ENCODE measurements around the gene SBNO2.

DNA sequence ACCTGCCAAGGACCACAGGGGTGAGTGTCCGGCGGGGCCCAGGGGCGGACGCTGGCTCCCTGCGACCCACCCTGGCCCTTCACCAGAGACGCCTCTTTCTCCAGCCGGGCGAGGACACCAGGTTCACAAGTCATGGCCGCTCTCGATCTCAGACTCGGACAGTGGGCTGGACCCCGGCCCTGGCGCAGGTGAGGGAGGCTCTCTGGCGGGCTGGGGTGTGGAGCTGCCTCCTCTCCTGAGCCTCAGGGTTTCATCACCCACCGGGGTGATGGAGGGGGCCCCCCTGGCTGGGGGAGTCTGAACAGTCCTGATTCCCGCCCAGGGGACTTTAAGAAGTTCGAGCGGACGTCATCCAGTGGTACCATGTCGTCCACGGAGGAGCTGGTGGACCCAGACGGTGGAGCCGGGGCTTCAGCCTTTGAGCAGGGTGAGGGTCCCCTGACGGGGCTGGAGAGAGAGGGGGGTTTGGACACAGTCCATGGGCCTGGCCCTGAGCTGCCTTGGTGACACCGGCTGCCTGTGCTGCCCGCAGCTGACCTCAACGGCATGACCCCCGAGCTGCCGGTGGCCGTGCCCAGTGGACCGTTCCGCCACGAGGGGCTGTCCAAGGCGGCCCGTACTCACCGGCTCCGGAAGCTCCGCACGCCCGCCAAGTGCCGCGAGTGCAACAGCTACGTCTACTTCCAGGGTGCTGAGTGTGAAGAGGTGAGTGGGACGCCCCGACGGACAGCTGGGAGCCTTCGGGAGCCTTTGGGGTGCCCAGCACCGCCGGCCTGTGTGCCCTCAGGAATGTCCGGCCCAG is 93.5 kb downstream of the SBNO2 start:
- no peak for TF ChIP-seq GLIS3 (CRISPR knock-in tag; IDR thresholded peaks at IDR 0.05)
- no peak for TF ChIP-seq ZFP3 (CRISPR knock-in tag; IDR thresholded peaks at IDR 0.05)
- no peak for TF ChIP-seq TCF4 (CRISPR knock-in tag; IDR thresholded peaks at IDR 0.05; ENCODE audit: borderline replicate concordance)
- TF ChIP-seq OSR1 (CRISPR knock-in tag; IDR thresholded peaks at IDR 0.05) = no peak
- no peak for TF ChIP-seq PATZ1 (CRISPR knock-in tag; IDR thresholded peaks at IDR 0.05; ENCODE audit: borderline replicate concordance)
- TF ChIP-seq BACH2 (CRISPR knock-in tag; IDR thresholded peaks at IDR 0.05; ENCODE audit: borderline replicate concordance) = no peak
- TF ChIP-seq ARNTL (CRISPR knock-in tag; IDR thresholded peaks at IDR 0.05; ENCODE audit: borderline replicate concordance, low read depth) = no peak
- no peak for TF ChIP-seq ZC3H10 (CRISPR knock-in tag; IDR thresholded peaks at IDR 0.05)
- no peak for TF ChIP-seq POU6F1 (CRISPR knock-in tag; IDR thresholded peaks at IDR 0.05; ENCODE audit: borderline replicate concordance, low read depth)
- TF ChIP-seq ISL1 (CRISPR knock-in tag; IDR thresholded peaks at IDR 0.05) = no peak
- TF ChIP-seq, protein P1, sequence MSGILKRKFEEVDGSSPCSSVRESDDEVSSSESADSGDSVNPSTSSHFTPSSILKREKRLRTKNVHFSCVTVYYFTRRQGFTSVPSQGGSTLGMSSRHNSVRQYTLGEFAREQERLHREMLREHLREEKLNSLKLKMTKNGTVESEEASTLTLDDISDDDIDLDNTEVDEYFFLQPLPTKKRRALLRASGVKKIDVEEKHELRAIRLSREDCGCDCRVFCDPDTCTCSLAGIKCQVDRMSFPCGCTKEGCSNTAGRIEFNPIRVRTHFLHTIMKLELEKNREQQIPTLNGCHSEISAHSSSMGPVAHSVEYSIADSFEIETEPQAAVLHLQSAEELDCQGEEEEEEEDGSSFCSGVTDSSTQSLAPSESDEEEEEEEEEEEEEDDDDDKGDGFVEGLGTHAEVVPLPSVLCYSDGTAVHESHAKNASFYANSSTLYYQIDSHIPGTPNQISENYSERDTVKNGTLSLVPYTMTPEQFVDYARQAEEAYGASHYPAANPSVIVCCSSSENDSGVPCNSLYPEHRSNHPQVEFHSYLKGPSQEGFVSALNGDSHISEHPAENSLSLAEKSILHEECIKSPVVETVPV (CRISPR knock-in tag; IDR thresholded peaks at IDR 0.05) = no peak
